ACC112 (cell line): ENCODE results near the gene NPB.
A peak's percentile ranks its signal among the peaks of the same experiment; 100 is the strongest.

Experiments used
- H2AFZ ChIP-seq: fragments of 200-600 bp; sonication (generic); one replicate; pipeline ENCODE4 v1.6.0; 2017; ENCODE audit warnings: antibody characterized with exemption, low read length; ENCODE audit not compliant: unreplicated experiment
- H3K27ac ChIP-seq: fragments of 200-600 bp; sonication (generic); 2 replicates; pipeline ENCODE4 v1.5.1; 2014; ENCODE audit warnings: low read depth, mild to moderate bottlenecking, antibody characterized with exemption, low read length, moderate library complexity
- H3K27me3 ChIP-seq: fragments of 200-600 bp; sonication (generic); 2 replicates; pipeline ENCODE4 v1.6.1; 2014; ENCODE audit warnings: mild to moderate bottlenecking, antibody characterized with exemption, low read length, moderate library complexity, mixed read lengths; ENCODE audit not compliant: insufficient read depth
- H3K36me3 ChIP-seq: fragments of 200-600 bp; sonication (generic); 2 replicates; pipeline ENCODE4 v1.6.1; 2016; ENCODE audit warnings: mild to moderate bottlenecking, antibody characterized with exemption, low read length, moderate library complexity, mixed read lengths; ENCODE audit not compliant: insufficient read depth
- H3K4me1 ChIP-seq: fragments of 200-600 bp; sonication (generic); one replicate; pipeline ENCODE4 v1.6.1; 2016; ENCODE audit warnings: low read length, mixed read lengths; ENCODE audit not compliant: insufficient read depth, unreplicated experiment, control insufficient read depth
- H3K4me3 ChIP-seq: fragments of 200-600 bp; sonication (generic); 2 replicates; pipeline ENCODE4 v1.5.1; 2014; ENCODE audit warnings: mild to moderate bottlenecking, low read depth, low read length
- H3K79me2 ChIP-seq: fragments of 200-600 bp; sonication (generic); one replicate; pipeline ENCODE4 v1.6.0; 2016; ENCODE audit warnings: low read length; ENCODE audit not compliant: control insufficient read depth, unreplicated experiment, insufficient read depth

Gene NPB

GRCh38 chr17:81930142-81931125, 28.4 kb downstream of the NPB start:
- Histone ChIP-seq H2AFZ (no peak overlapping the region), H3K36me3 (no peaks in the 10 kb centered on the region), H3K27me3 (no peaks in the 10 kb centered on the region), H3K27ac (no peak overlapping the region), H3K4me3 (no peak overlapping the region), H3K4me1 (peaks cover 7% of the 10 kb centered on the region), H3K79me2 (peaks cover 14% of the 10 kb centered on the region)

- H3K4me1 ChIP-seq = peaks cover under 1% of the 10 kb centered on the region
- no peaks in the 10 kb centered on the region for H3K27me3 ChIP-seq
- H2AFZ ChIP-seq = no peak overlapping the region
- H3K36me3 ChIP-seq = no peaks in the 10 kb centered on the region
- no peak overlapping the region for H3K27ac ChIP-seq
- no peak overlapping the region for H3K4me3 ChIP-seq
- peaks cover 12% of the 10 kb centered on the region for H3K79me2 ChIP-seq
These were observed 29.1 kb downstream of the NPB start for GRCh38 chr17:81931189-81931556.

GRCh38 chr17:81931557-81932332, 29.7 kb downstream of the NPB start:
- H3K27ac ChIP-seq = no peak overlapping the region
- H3K4me3 ChIP-seq = no peak overlapping the region
- no peak overlapping the region for H2AFZ ChIP-seq
- H3K4me1 ChIP-seq = no peaks in the 10 kb centered on the region
- H3K79me2 ChIP-seq = peaks cover 8% of the 10 kb centered on the region
- H3K36me3 ChIP-seq = no peaks in the 10 kb centered on the region
- H3K27me3 ChIP-seq = no peaks in the 10 kb centered on the region

GRCh38 chr17:81932333-81932983, 30.4 kb downstream of the NPB start:
- Histone ChIP-seq H3K27ac (no peak overlapping the region), H3K4me3 (no peak overlapping the region), H3K4me1 (no peaks in the 10 kb centered on the region), H3K36me3 (no peaks in the 10 kb centered on the region), H3K79me2 (peaks cover 4% of the 10 kb centered on the region), H3K27me3 (no peaks in the 10 kb centered on the region), H2AFZ (no peak overlapping the region)

GRCh38 chr17:81933178-81933699, 31.2 kb downstream of the NPB start:
- Histone ChIP-seq H3K4me3 (no peak overlapping the region), H3K4me1 (no peaks in the 10 kb centered on the region), H3K27ac (no peak overlapping the region), H3K27me3 (no peaks in the 10 kb centered on the region), H2AFZ (no peak overlapping the region), H3K36me3 (no peaks in the 10 kb centered on the region), H3K79me2 (peaks cover 4% of the 10 kb centered on the region)

- no peaks in the 10 kb centered on the region for H3K27me3 ChIP-seq
- H2AFZ ChIP-seq = no peak overlapping the region
- H3K27ac ChIP-seq = no peak overlapping the region
- H3K36me3 ChIP-seq = no peaks in the 10 kb centered on the region
- H3K4me3 ChIP-seq = no peak overlapping the region
- H3K4me1 ChIP-seq = no peaks in the 10 kb centered on the region
- H3K79me2 ChIP-seq = peaks cover 4% of the 10 kb centered on the region
These were observed 32.2 kb downstream of the NPB start for GRCh38 chr17:81934098-81934757.

GRCh38 chr17:81934850-81935708, 33.0 kb downstream of the NPB start:
- Histone ChIP-seq H3K27me3 (no peaks in the 10 kb centered on the region), H3K4me3 (no peak overlapping the region; the same call in 1 of the 2 replicates), H3K79me2 (peaks cover 4% of the 10 kb centered on the region), H2AFZ (no peak overlapping the region), H3K36me3 (no peaks in the 10 kb centered on the region), H3K27ac (no peak overlapping the region), H3K4me1 (no peaks in the 10 kb centered on the region)

- Histone ChIP-seq H3K27me3 (no peaks in the 10 kb centered on the region), H2AFZ (no peak overlapping the region), H3K79me2 (peaks cover 4% of the 10 kb centered on the region), H3K36me3 (no peaks in the 10 kb centered on the region), H3K27ac (no peak overlapping the region), H3K4me1 (no peaks in the 10 kb centered on the region), H3K4me3 (peak overlapping the region; percentile 89)
These were observed 33.7 kb downstream of the NPB start for GRCh38 chr17:81935709-81936084.

GRCh38 chr17:81939218-81939617, 37.2 kb downstream of the NPB start:
- H2AFZ ChIP-seq = no peak overlapping the region
- no peak overlapping the region for H3K4me3 ChIP-seq
- no peak overlapping the region for H3K27ac ChIP-seq
- H3K4me1 ChIP-seq = no peaks in the 10 kb centered on the region
- peaks cover 4% of the 10 kb centered on the region for H3K79me2 ChIP-seq
- H3K27me3 ChIP-seq = no peaks in the 10 kb centered on the region
- H3K36me3 ChIP-seq = no peaks in the 10 kb centered on the region
